Upper lobe of right lung (tissue), 1 donor: ENCODE results near the gene NDUFB6. TPM values are rescaled to one million over a fixed set of nuclear protein-coding genes. Genes with fewer than 3 reads are reported as not detected.
A peak's percentile ranks its signal among the peaks of the same experiment; 100 is the strongest.
"Not testable (repeated sequence)": the region's sequence is repeated elsewhere in the genome, so short reads cannot be mapped to it uniquely, and the experiment has no call there.

Source experiments
- ATAC-seq: fragments of 200-7000 bp; cut with Tn5 transposase; one replicate; pipeline ENCODE4 v1.9.1; 2020; ENCODE audit warnings: mild to moderate bottlenecking, moderate library complexity
- DNase-seq: peaks from one replicate; pipeline ENCODE4 v3.0.0-alpha.2; 2020
- H3K27ac ChIP-seq: fragments of 200-600 bp; one replicate; pipeline ENCODE4 v1.8.0; 2022
- H3K27me3 ChIP-seq: fragments of 200-600 bp; one replicate; pipeline ENCODE4 v1.8.0; 2022; ENCODE audit warnings: mild to moderate bottlenecking
- H3K36me3 ChIP-seq: fragments of 200-600 bp; one replicate; pipeline ENCODE4 v1.8.0; 2022
- H3K4me1 ChIP-seq: fragments of 200-600 bp; one replicate; pipeline ENCODE4 v1.8.0; 2022
- H3K4me3 ChIP-seq: fragments of 200-600 bp; one replicate; pipeline ENCODE4 v1.8.0; 2022; ENCODE audit warnings: mild to moderate bottlenecking
- H3K9me3 ChIP-seq: fragments of 200-600 bp; one replicate; pipeline ENCODE4 v1.8.0; 2022
- intact Hi-C: fragments of 100-400 bp; cut with DNase I; formaldehyde crosslinking; loops from one replicate; pipeline ENCODE4 v1.11.0; 2022
- long read RNA-seq: library from polyadenylated mRNA; unstranded; transcript quantifications from one replicate; pipeline ENCODE4 v2.0.0, GENCODE V29; 2021
- total RNA-seq: library from RNA; stranded (reverse); fragmentation: NEBNext Ultra II Directional; extraction: Animal tissue kit (Norgen Biotek cat#: 25700); gene quantifications from one replicate; pipeline ENCODE4 v1.2.1, GENCODE V29; 2021
- TF ChIP-seq, protein P1 (sequence below): fragments of 200-600 bp; IDR thresholded peaks from one replicate; pipeline ENCODE4 v1.8.0; 2022; ENCODE audit warnings: antibody characterized with exemption
- donor health status: DM: no; HTN: yes; CAD: no; lungs with severe emphysema.

Gene NDUFB6
- total RNA-seq = 38.2 TPM
- long read RNA-seq, transcript NDUFB6-203 (4 exons, 1,366 nt) = major isoform, 32 of 34 reads
- long read RNA-seq, partial matches to known transcripts = 0 of 34 reads
- long read RNA-seq, other reads (novel, unspliced or antisense) = 2 of 34 reads

DNA sequence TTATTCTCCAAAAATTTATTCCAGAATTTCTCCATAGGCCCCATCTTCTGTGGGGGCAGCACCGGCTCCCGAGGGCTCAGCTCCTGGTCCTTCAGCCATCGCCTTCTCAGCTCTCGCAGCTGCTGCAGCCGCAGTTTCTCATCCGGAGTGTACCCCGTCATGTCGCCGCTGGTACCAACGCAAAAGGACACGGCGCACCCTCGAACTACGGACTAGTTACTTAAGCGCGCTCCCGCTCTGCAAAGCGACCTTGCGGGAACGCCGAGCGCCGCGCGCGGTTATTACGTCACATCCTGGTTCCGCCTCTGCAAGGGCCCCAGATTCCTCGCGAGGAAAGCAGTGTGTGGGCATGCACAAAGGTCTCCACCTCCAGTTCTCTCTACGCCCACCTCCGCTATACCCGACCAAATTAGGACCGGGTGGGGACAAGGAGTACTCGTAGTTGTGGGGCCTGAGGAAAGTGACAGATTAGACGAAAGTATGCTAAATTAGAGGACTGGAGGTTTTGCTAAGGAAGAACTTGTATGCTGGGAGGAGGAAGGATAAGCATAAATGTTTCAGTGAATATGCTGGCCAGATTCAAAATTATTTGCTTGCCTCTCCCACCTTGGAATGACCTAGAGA is at the start of gene NDUFB6:
Gene NDUFB6 (minus strand): TSS at position 260 of the 624 bp plus-strand sequence. CDS start 99 bp downstream, at position 161.
- Histone ChIP-seq H3K9me3 (no peaks in the 10 kb centered on the region), H3K4me1 (peaks cover 19% of the 10 kb centered on the region), H3K27ac (peak within 1 kb of the TSS; percentile 91), H3K4me3 (peak within 1 kb of the TSS; percentile 89), H3K36me3 (no peaks in the 10 kb centered on the region), H3K27me3 (no peaks in the 10 kb centered on the region)
- TF ChIP-seq, protein P1, sequence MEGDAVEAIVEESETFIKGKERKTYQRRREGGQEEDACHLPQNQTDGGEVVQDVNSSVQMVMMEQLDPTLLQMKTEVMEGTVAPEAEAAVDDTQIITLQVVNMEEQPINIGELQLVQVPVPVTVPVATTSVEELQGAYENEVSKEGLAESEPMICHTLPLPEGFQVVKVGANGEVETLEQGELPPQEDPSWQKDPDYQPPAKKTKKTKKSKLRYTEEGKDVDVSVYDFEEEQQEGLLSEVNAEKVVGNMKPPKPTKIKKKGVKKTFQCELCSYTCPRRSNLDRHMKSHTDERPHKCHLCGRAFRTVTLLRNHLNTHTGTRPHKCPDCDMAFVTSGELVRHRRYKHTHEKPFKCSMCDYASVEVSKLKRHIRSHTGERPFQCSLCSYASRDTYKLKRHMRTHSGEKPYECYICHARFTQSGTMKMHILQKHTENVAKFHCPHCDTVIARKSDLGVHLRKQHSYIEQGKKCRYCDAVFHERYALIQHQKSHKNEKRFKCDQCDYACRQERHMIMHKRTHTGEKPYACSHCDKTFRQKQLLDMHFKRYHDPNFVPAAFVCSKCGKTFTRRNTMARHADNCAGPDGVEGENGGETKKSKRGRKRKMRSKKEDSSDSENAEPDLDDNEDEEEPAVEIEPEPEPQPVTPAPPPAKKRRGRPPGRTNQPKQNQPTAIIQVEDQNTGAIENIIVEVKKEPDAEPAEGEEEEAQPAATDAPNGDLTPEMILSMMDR = no peak
- DNase-seq = peak; percentile 98
- intact Hi-C loops = no loop called here
- peak; percentile 98 for ATAC-seq

DNA sequence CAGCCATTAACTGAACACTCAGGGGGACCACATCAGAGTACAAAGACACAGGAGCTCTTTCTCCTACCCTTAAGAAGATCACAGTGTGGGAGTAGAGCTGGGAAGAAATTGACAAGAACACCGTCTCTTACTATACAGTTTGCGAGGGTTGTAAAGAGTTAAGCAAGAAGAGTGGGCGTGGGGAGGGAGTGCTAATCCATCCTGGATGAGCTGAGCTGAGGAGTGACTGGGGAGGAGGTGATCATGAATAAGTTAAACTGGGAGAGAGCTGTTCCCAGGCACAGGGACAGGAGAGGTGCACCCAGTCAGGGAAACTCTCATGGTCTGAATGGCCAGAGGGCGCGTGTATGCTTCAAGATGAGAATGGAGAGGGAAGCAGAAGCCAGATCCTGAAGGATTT is 45.3 kb upstream of the NDUFB6 start:
- intact Hi-C loops = no loop called here
- Histone ChIP-seq H3K9me3 (no peaks in the 10 kb centered on the region), H3K4me1 (no peaks in the 10 kb centered on the region), H3K27ac (no peak overlapping the region), H3K27me3 (peaks cover 7% of the 10 kb centered on the region), H3K36me3 (no peaks in the 10 kb centered on the region), H3K4me3 (no peak overlapping the region)
- DNase-seq = no peak
- no peak for ATAC-seq
- TF ChIP-seq, protein P1 = no peak

DNA sequence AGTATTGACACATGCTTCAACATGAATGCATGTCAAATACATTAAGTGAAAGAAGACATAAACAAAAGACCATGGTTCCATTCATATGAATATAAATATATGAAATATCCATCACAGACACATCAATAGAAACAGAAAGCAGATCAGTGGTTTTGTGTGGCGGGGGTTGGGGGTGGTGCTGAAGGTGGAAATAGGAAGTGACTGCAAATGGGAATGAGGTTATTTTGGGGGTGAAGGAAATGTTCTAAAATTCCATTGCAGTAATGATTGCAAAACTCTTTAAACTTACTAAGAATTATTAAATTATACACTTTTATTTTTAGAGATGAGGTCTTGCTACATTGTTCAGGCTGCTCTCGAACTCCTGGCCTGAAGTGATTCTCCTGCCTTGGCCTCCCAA is 33.9 kb upstream of the NDUFB6 start:
- no peaks in the 10 kb centered on the region for H3K27me3 ChIP-seq
- intact Hi-C loops = no loop called here

DNA sequence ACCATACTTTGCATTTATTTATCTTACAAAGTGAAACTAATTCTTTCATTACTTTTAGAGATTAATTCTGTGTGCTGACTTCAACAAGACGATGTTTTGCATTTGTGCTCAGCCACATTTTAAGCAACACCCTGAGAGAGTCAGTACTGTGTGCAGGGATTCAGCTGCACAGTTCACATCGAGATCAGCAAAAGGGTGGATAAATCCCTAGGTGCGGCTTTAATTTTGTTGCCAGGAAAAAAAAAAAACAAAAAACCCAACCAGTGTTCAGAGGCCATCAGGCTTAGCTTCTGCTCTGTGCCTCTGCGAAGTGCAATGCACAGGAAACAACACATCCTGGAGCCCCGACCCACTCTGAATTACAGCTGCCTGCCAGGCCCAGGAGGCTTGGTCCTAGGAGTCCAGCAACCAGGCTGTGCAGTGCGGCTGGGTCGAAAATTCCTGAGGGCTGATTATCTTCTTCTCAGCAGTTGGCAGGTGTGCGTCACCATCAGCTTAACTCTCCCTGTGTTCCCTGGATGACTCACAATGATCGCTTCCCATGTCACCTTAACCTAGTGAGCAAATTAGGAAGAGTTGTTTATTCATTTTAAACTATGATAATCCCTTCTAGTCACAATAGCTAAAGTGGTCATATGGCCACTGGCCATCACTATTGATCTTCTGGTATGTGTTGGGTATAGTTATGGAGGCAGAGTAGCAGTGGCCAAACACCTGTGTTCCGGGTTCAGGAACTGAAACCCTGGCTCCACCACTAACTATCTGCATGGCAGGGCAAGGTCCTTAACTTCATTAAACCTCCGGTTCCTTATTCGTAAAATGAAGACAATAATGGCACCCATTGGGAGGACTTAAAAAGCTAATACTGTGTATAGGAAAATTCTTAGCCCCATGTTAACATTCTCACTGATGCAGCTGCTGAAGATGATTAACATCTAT is 31.2 kb upstream of the NDUFB6 start:
- intact Hi-C loops = no loop called here
- no peaks in the 10 kb centered on the region for H3K27me3 ChIP-seq
- ATAC-seq = no peak
- TF ChIP-seq, protein P1 = no peak
- no peak for DNase-seq
- H3K27ac ChIP-seq = no peak overlapping the region
- no peaks in the 10 kb centered on the region for H3K9me3 ChIP-seq
- H3K4me3 ChIP-seq = no peak overlapping the region
- H3K36me3 ChIP-seq = no peaks in the 10 kb centered on the region
- no peaks in the 10 kb centered on the region for H3K4me1 ChIP-seq

More for the DNA sequence above, 33.9 kb upstream of the NDUFB6 start:
- ATAC-seq (no peak), DNase-seq (no peak)
- TF ChIP-seq, protein P1 = no peak
- no peak overlapping the region for H3K27ac ChIP-seq
- H3K4me3 ChIP-seq = no peak overlapping the region
- no peaks in the 10 kb centered on the region for H3K4me1 ChIP-seq
- H3K36me3 ChIP-seq = no peaks in the 10 kb centered on the region
- H3K9me3 ChIP-seq = no peaks in the 10 kb centered on the region

DNA sequence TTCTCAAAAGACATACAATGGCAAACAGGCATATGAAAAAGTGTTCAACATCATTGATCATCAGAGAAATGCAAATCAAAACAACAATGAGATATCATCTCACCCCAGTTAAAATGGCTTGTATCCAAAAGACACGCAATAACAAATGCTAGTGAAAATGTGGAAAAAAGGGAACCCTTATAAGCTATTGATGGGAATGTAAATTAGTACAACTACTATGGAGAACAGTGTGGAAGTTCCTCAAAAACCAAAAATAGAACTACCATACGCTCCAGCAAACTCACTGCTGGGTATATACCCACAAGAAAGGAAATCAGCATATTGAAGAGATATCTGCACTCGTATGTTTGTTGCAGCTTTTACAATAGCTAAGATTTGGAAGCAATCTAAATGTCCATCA is 26.1 kb upstream of the NDUFB6 start:
- H3K27ac ChIP-seq, H3K36me3 ChIP-seq, H3K9me3 ChIP-seq, DNase-seq, H3K27me3 ChIP-seq, H3K4me1 ChIP-seq, intact Hi-C loops, H3K4me3 ChIP-seq: not testable (repeated sequence)
- peak; percentile 16 for ATAC-seq

DNA sequence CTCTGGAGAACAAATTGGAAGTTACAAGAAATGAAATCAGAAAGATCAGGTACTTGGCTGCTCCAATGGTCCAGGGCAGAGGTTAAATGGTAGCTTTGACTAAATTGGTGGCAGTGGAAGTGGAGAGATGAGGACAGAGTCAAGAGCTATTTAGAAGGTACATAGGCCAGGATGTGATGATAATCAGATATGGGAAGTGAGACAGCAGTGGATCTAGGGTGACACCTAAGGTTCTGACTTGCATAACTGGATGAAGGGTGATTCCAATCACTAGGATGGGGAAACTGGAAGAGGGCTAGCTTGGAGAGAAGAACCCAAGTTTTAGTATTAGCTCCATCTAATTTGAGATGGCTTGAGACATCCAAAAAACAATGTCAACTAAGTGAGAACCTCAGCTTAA is 24.0 kb upstream of the NDUFB6 start:
- Histone ChIP-seq H3K27me3 (no peaks in the 10 kb centered on the region), H3K27ac (no peak overlapping the region), H3K36me3 (no peaks in the 10 kb centered on the region), H3K4me1 (no peaks in the 10 kb centered on the region), H3K4me3 (no peak overlapping the region), H3K9me3 (no peaks in the 10 kb centered on the region)
- no peak for DNase-seq
- intact Hi-C loops = no loop called here
- ATAC-seq = peak; percentile 70
- TF ChIP-seq, protein P1 = no peak
